SHP77 treated with DMSO at 0.1 percent for 48 hours (cell line): ENCODE results near the gene SHROOM1.

ENCODE experiments used
- DNase-seq: peaks from one replicate; lab custom pipeline; 2025; lab: John Stamatoyannopoulos, UW

The SHROOM1 gene

DNA sequence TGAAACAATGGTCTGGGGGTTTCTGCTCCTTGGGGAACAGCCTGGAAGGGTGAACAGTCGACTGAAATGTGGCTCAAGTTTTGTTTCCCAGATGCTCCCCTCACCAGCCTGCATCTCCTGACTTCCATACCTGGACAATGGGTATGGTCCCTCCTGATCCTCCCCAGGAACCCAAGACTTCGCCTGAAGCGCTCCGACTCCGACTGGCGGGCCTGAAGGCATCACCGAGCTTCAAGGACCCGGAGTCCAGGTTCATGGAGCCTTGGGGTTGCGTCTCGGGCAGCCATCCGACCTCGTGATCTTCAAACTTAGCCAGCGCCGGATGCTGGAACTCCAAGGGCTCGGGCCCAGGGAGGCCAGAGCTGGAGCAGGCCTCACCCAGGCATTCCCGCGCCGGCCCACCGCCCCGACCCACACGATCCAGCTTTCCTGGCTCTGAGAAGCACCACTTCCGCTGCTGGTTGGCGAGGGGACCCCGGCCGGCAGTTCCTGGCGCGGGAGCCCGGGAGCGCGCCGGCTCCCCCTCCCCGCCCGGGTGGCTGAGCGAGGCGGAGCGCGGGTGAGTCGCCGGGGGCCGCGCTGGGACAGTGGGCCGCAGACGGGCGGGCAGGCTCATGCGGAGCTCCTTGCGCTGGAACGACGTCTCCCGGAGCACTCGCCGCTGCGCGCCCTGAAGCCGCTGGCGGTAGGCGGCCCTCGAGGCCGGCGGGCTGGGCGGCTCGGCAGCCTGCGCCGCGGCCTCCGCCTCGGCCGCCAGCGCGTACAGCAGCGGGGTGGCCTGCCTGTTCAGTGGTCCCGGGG is 5.2 kb downstream of the SHROOM1 start:
- DNase-seq = no peak

DNA sequence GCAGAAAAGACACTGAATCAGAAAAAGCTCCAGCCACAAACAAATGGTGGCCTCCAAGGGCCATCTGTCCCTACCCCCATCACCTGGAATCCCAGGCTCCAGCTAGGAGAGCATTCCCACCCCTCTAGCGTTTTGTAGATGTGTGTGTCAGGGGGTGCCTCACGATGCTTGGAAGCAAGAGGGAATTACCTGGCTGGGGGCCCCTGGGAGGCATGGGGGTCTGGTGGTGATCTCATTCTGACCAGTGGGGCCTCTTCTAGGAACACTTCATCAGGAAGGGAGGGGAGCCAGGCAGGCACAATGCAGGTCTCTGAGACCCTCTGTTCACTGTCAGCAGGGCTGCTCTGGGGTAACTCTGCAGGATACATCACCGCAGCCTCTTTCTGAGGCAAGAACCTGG is 6.0 kb downstream of the SHROOM1 start:
- DNase-seq = no peak

DNA sequence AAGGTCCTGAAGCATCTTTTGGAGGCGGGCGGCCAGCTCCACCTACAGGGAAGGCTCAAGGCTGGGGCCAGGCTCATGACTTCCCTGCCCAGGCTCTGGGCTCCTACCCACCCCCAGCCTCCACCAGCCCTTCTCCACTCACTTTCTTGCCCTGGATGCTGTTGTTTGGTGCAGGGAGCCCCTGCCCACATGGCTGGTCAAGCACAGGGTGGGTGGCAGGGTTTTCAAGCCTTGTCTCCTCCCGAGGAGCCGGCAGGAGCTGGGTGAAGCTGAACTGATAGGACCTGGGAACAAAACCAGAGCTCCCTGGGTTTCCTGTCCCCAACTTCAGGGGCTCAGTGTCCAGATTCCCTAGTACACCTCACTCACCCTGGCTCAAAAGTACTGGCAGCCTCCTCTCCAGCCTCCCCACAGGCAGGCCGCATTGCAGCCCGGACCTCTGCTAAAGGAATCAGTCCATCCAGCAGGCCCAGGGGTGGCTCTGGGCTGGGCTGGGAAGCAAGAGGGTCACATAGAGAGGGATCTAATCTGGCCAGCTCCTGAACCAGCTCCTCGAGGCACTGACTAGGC is 6.9 kb downstream of the SHROOM1 start:
- no peak for DNase-seq

- DNase-seq = no peak
Observed at GRCh38 chr5:132822650-132823480, 7.6 kb downstream of the SHROOM1 start.

DNA sequence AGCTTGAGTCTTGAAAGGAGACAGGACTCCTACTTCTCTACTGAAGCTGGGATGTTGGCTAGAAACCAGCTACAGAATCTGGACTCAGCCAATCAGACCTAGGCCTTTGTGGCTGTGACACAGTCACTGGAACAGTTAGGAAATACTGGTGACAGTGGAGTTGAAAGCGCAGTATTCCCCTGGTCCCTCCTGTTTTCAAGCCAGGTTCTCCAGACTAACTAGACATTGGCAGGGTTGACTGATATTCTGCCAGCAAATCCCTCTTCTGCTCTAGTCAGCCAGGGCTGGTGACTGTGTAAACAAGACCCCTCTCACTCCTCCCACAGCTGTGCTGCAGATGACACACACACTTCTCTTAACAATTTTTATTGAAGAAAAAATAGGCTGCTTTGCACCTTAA is 8.7 kb downstream of the SHROOM1 start:
- no peak for DNase-seq

DNA sequence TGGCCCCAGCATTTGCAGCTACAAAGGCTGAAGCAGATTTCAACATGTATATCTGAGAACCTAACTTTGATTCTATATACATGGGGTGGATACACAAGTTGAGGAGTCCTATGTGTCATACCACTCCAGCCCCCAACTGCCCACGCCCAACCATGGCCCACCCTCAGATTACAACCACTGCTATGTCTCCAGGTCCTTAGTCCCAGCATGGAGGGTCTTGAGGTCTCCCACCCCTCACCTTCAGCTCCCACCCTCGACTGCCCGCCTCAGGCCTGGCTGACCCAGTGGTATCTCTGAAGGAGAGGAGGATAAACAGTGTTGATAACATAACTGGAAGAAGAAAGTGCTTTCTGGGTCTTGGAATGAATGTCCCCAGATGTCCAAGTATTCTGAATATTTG is 9.1 kb downstream of the SHROOM1 start:
- DNase-seq = no peak

DNA sequence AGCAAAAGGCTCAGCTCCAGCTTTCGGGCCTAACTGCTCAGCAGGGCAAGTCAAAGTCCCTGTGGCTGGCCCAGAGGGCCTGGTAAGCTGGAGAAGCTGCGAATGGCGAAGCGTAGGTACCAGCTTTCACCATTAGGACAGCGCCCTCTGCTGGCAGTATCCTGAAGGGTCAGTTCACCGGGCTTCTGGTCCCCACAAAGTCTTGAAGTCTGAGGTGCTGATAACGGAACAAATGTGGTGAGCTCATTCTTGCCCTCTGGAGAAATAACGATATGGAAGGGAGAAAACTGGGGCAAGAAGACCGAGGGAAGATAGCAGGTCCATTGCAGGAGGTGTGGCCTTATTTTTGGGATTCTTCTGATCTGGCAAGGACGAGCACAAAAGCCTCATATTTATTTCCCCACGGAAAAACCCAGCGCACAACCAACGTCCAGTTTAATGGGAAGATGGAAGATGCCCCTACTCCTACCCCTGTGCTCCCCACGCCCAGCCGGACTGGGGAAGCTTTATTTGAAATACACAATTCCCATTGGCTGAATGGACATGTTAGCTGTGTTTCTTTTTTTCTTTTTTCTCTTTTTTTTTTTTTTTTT is 10.2 kb downstream of the SHROOM1 start:
- peak; percentile 67 for DNase-seq

GRCh38 chr5:132819468-132819867 is 11.0 kb downstream of the SHROOM1 start:
- no peak for DNase-seq

GRCh38 chr5:132817011-132817410 is 13.4 kb downstream of the SHROOM1 start:
- DNase-seq = no peak

DNA sequence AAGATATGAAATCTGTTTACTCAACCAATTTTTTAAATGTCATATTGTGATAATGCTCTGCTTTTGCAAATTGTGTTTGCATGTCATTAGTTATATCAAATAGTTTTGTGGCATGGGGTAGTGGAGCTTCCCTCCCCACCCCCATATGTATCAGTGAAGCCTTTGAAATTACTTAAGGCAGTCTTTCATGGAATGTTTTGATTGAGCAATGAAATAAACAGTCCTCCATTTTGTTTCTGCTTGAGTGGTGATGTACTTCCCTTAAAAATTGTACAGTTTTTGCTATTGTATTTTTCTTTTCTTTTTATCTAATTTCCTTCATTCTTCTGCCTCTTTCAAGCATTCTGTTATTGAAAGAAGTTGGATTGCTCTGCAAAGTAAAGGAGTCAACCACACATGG is 13.9 kb downstream of the SHROOM1 start:
- no peak for DNase-seq

GRCh38 chr5:132816083-132816482 is 14.4 kb downstream of the SHROOM1 start:
- no peak for DNase-seq

- DNase-seq = no peak
Observed at GRCh38 chr5:132815454-132815853, 15.0 kb downstream of the SHROOM1 start.

GRCh38 chr5:132814503-132815294 is 15.7 kb downstream of the SHROOM1 start:
- no peak for DNase-seq

DNA sequence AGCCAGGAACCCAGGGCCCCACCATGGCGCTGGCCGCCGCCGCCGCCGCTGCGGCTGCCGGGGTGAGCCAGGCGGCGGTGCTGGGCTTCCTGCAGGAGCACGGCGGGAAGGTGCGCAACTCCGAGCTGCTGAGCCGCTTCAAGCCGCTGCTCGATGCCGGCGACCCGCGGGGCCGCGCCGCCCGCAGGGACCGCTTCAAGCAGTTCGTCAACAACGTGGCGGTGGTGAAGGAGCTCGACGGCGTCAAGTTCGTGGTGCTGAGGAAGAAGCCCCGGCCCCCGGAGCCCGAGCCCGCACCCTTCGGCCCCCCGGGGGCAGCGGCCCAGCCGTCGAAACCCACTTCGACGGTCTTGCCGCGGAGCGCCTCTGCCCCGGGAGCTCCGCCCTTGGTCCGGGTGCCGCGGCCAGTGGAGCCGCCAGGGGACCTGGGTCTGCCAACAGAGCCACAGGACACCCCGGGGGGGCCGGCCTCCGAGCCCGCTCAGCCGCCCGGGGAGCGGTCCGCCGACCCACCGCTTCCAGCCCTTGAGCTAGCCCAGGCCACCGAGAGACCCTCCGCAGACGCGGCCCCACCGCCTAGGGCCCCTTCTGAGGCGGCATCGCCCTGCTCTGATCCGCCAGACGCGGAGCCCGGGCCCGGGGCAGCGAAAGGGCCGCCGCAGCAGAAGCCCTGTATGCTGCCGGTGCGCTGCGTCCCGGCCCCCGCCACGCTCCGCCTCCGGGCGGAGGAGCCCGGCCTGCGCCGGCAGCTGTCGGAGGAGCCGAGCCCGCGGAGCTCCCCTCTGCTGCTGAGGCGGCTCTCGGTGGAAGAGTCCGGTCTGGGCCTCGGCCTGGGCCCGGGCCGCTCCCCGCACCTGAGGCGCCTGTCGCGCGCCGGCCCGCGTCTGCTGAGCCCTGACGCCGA is 16.6 kb downstream of the SHROOM1 start:
- no peak for DNase-seq

DNA sequence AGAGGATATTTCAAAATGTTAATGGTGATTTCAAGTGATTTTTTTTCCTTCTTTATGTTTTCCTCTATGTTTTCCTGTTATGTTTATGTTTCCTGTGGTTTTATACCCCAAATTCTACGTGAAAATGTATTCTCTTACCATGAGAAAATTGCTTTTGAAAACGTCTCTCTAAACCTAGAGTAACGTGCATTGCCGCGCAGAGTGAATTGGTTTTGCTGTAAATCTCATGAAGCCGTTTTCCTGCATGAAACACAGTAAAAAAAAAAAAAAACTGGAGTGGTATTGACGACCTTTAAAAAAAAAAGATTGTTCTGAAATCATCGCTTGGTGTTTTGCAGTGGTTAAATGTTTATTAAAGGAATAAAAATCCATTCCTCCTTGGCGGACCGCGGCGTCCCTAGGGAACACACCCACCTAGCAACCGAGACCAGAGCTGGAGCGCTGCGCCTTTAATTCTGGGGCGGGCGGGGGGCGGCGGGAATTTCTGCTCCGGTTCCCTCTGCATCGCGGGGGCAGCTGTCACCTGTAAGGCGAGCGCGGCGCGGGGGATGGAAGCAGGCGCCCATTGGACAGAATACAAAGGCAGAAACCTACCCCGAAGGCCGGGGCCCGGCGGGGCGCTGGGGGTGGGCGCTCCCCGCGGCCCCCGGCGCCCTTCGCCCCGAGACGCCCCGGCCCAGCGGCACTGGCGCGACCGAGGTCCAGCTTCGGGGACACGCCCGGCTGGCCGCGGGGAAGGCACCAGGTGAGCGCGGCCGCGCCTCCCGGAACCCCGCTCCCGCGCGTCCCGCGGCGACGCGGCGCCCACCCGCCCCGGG is 17.5 kb downstream of the SHROOM1 start, which contains the start of gene SOWAHA:
Gene SOWAHA (plus strand): TSS at position 522 of the 818 bp plus-strand sequence. CDS start 320 bp downstream, outside the sequence.
- no peak for DNase-seq

DNA sequence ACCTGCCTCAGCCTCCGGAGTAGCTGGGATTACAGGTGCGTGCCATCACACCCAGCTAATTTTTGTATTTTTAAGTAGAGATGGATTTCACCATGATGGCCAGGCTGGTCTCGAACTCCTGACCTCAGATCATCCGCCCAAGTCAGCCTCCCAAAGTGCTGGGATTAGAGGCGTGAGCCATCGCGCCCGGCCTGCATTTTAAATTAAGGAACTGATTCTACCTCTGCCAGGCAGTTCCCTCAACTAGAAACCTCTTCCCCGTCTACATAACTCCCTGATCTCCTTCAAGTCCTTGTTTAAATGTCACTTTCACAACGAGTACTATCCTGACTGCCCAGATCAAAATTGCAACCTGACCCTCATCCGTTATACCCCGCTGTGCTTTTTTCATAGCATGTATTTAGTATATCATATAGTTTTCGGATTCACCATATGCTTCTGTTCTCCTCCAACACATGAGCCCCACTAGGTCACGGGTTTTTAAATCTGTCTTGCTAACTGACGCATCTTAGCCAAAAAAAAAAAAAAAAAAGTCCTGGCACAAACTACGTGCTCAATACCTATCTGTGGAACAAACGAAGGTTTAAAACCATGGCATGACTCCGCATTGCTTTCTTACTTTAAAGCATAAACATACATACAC is 18.2 kb downstream of the SHROOM1 start:
- DNase-seq = no peak

DNA sequence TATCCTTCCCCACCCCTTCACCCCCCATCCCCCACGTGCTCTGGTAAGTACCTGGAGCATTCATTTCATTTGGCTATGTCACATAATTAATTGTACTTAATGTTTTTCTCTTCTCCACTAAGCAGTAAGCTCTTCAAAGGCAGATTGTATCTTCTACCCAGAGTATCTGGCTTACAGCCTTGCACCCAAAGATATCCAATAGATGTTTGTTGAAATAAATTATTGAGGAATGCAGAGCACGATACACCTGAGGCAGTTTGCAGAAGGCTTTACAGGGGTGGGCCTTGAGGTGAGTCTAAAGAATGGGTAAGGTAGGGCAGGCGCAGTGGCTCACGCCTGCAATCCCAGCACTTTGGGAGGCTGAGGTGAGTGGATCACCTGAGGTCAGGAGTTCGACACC is 19.8 kb downstream of the SHROOM1 start:
- DNase-seq = no peak

- no peak for DNase-seq
Observed at GRCh38 chr5:132808866-132809265, 21.6 kb downstream of the SHROOM1 start.

DNA sequence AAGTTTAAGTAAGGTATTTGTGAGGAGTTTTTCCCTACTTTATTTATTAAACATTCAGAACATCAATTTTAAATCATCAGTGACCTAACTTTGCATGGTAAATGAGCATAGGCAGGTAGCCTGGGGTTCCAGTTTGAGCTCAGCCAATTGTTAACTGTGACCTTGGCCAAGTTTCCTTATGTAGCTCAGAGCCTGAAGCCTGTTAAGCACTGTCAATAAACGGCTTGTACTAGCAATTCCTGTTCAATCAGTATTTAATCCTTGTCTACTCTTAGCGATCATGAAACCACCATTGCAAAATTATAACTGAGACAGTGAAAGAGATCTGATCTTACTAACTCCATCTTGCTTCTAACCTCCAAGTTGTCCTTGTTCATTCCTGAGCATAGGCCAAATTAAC is 22.0 kb downstream of the SHROOM1 start:
- no peak for DNase-seq
